Kidney tubule cell (primary cell): Measurements from ENCODE around the gene ALG3.

Experiments used
- DNase-seq: peaks from one replicate; pipeline ENCODE4 v3.0.0-alpha.2; 2018; ENCODE audit warnings: low spot score

ALG3 gene

GRCh38 chr3:184234671-184235380 lies 13.9 kb downstream of the ALG3 start:
- no peak for DNase-seq

- DNase-seq: peak; percentile 94
These were observed 14.5 kb downstream of the ALG3 start for GRCh38 chr3:184234224-184234623.

- DNase-seq: no peak
These were observed 15.5 kb downstream of the ALG3 start for GRCh38 chr3:184233127-184233843.

GRCh38 chr3:184231671-184232070 lies 17.1 kb downstream of the ALG3 start:
- no peak for DNase-seq

GRCh38 chr3:184230603-184231528 lies 17.9 kb downstream of the ALG3 start:
- peak; percentile 34 for DNase-seq

- no peak for DNase-seq
These were observed 18.6 kb downstream of the ALG3 start for GRCh38 chr3:184230081-184230602.

- DNase-seq: peak; percentile 56
These were observed 19.2 kb downstream of the ALG3 start, which contains the start of gene VWA5B2 for GRCh38 chr3:184229394-184230080. VWA5B2 (plus strand) TSS chr3:184229585; CDS start chr3:184230529, 944 bp downstream.

- DNase-seq: no peak
These were observed 20.2 kb downstream of the ALG3 start for GRCh38 chr3:184228376-184229137.

GRCh38 chr3:184227481-184227935 lies 21.3 kb downstream of the ALG3 start:
- peak; percentile 24 for DNase-seq

- DNase-seq: no peak
These were observed 24.8 kb downstream of the ALG3 start for GRCh38 chr3:184223946-184224345.

GRCh38 chr3:184222521-184222920 lies 26.2 kb downstream of the ALG3 start:
- DNase-seq: no peak

GRCh38 chr3:184218814-184219213 lies 29.9 kb downstream of the ALG3 start:
- DNase-seq: no peak

GRCh38 chr3:184211718-184212117 lies 37.0 kb downstream of the ALG3 start:
- DNase-seq: no peak

- no peak for DNase-seq
These were observed 37.5 kb downstream of the ALG3 start for GRCh38 chr3:184211297-184211696.

- DNase-seq: no peak
These were observed 39.4 kb downstream of the ALG3 start for GRCh38 chr3:184209146-184209923.

GRCh38 chr3:184203526-184203925 lies 45.2 kb downstream of the ALG3 start:
- DNase-seq: no peak

GRCh38 chr3:184200825-184201224 lies 47.9 kb downstream of the ALG3 start:
- DNase-seq: no peak

GRCh38 chr3:184198509-184198908 lies 50.3 kb downstream of the ALG3 start:
- DNase-seq: no peak

- no peak for DNase-seq
These were observed 52.2 kb downstream of the ALG3 start for GRCh38 chr3:184196536-184196935.

- DNase-seq: no peak
These were observed 54.7 kb downstream of the ALG3 start for GRCh38 chr3:184193991-184194539.
